K562 (cell line): Measurements from ENCODE around the gene CNRIP1. TPM values are rescaled to one million over a fixed set of nuclear protein-coding genes. Genes with fewer than 3 reads are reported as not detected.

Experiments
- BRD4 ChIP-seq: fragments of 200-600 bp; sonication (generic); IDR thresholded peaks from 2 replicates; pipeline ENCODE4 v1.6.1; 2017; ENCODE audit warnings: inconsistent platforms
- CTBP1 ChIP-seq: fragments of 450-650 bp; IDR thresholded peaks from 2 replicates; pipeline ENCODE4 v1.6.1; 2016; ENCODE audit warnings: borderline replicate concordance
- DDX20 ChIP-seq: fragments of 450-650 bp; IDR thresholded peaks from 2 replicates; pipeline ENCODE4 v1.6.1; 2016; ENCODE audit warnings: missing genetic modification characterization, low read depth, mild to moderate bottlenecking, missing compliant biosample characterization, moderate library complexity
- ETV1 ChIP-seq: fragments of 450-650 bp; conservative IDR thresholded peaks from 2 replicates; pipeline ENCODE4 v1.6.1; 2016; ENCODE audit warnings: missing genetic modification characterization, control low read depth, low read depth, missing compliant biosample characterization
- EZH2 ChIP-seq: IDR thresholded peaks from 2 replicates; pipeline ENCODE4 v1.6.1; 2012; ENCODE audit warnings: low read depth, mild to moderate bottlenecking, inconsistent platforms, low read length, borderline replicate concordance
- HMGXB4 ChIP-seq: sonication (generic); formaldehyde crosslinking; IDR thresholded peaks from 2 replicates; pipeline ENCODE4 v1.8.1; 2023; ENCODE audit warnings: mild to moderate bottlenecking, missing genetic modification reagents
- HOMEZ ChIP-seq: fragments of 250-450 bp; sonication (Bioruptor Pico); IDR thresholded peaks from 2 replicates; pipeline ENCODE4 v1.4.0; 2020; ENCODE audit warnings: mild to moderate bottlenecking, moderate library complexity
- MTA3 ChIP-seq: fragments of 450-650 bp; formaldehyde crosslinking; IDR thresholded peaks from 2 replicates; pipeline ENCODE4 v1.6.1; 2017; ENCODE audit warnings: mild to moderate bottlenecking, borderline replicate concordance
- NR4A1 ChIP-seq, 2 experiments: fragments of 250-450 bp in 1 of 2; fragments of 450-650 bp in 1 of 2; sonication (Bioruptor Pico) in 1 of 2; IDR thresholded peaks; 2 replicates each; pipeline versions ENCODE4 v1.4.0 to v1.6.1; 2016 to 2020; ENCODE audit warnings: mild to moderate bottlenecking in 2 of 2, missing compliant biosample characterization in 1 of 2, missing genetic modification characterization in 1 of 2, moderate library complexity in 1 of 2
- TAF9B ChIP-seq: fragments of 450-650 bp; IDR thresholded peaks from 2 replicates; pipeline ENCODE4 v1.6.1; 2018; ENCODE audit warnings: mild to moderate bottlenecking; ENCODE audit not compliant: partially characterized antibody
- ZNF583 ChIP-seq: fragments of 250-450 bp; sonication (Bioruptor Pico); IDR thresholded peaks from 2 replicates; pipeline ENCODE4 v1.4.0; 2020
- polyA plus RNA-seq, 8 experiments: library from polyadenylated mRNA; depleted of rRNA in 4 of 8; stranded (reverse) in 5 of 8; unstranded in 3 of 8; fragments of >200 nt; fragmentation: Nextera tagmentation in 2 of 8; fragmentation: Illumina TruSeq in 1 of 8; extraction: Ambion mirVana in 2 of 8; extraction: Trizol in 1 of 8; gene quantifications; 2 replicates each; pipeline versions ENCODE4 v1.2.1 to v1.2.3, GENCODE V29; 2011 to 2014; ENCODE audit warnings: inconsistent platforms in 1 of 8, missing spikeins in 1 of 8
- total RNA-seq, 7 experiments: library from RNA; depleted of rRNA in 6 of 7; stranded (reverse); fragments of >200 nt in 6 of 7; fragmentation: Illumina TruSeq in 2 of 7; extraction: Trizol in 2 of 7; gene quantifications; 2 replicates each; pipeline versions ENCODE4 v1.2.1 to v1.2.3, GENCODE V29; 2011 to 2021; ENCODE audit warnings: low replicate concordance in 1 of 7
- TF ChIP-seq, protein P1 (sequence below): sonication (generic); formaldehyde crosslinking; IDR thresholded peaks from 2 replicates; pipeline ENCODE4 v1.8.0; 2022; ENCODE audit warnings: mild to moderate bottlenecking, missing genetic modification reagents

CNRIP1 gene
- total and polyA plus RNA-seq, 9 of the 15 experiments (the other 6 are each of a cell fraction or from before 2014, with no cell fraction given): 0.59 to 2.1 (median 1.5) TPM

DNA sequence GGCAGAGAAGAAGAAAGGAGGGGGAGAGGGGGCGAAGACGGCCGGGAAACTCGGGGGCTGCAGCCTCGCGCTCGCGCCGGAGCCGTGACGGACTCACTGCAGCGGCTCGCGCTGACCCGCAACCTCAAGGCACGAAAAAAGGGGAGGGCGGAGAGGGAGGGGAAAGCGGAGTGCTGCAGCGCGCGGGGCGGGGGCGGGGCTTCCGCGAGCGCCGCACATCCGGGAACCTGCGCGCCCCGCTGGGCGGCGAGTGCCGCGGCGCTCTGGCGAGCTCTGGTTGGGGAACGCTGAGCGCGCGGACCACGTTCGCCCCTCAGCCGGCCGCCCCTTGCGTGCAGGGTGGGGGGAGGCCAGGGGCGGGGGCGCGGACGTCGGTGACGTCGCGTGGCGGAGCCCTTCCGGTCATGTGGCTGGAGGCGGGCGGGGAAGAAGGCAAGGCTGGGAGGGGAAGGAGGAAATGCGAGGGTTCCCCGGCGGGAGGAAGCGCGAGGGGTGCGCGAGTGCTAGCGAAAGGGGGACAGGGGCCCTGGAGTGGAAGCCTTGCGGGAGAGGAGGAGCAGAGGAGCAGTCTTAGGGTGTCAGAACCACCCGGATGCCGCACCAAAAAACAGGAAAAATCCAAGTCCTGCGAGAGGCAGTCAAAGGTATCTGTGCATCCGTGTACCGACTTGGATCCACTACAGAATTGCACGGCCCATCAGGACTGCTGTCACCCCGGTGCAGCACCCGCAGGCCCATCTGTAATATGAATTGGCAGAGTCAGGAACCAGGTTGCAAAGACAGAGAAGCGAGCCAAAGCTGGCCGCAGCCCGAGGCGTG, 67.1 kb downstream of the CNRIP1 start, which contains the start of gene PPP3R1 (continued):
- TF ChIP-seq HMGXB4 (CRISPR knock-in tag) (peak; percentile 54; the same call in 1 of the 2 replicates), NR4A1 (CRISPR knock-in tag; IDR thresholded peaks at IDR 0.05) (0 out of 2 replicates have a peak, but pooled peaks have one; percentile 14), NR4A1 (tag; IDR thresholded peaks at IDR 0.05) (no peak), HOMEZ (CRISPR knock-in tag) (no peak), DDX20 (tag) (no peak), BRD4 (no peak), CTBP1 (peak; percentile 79), ETV1 (tag) (peak; percentile 82), ZNF583 (no peak), MTA3 (no peak; the same call in 1 of the 2 replicates), EZH2 (no peak), TAF9B (peak; percentile 48)
- TF ChIP-seq, protein P1, sequence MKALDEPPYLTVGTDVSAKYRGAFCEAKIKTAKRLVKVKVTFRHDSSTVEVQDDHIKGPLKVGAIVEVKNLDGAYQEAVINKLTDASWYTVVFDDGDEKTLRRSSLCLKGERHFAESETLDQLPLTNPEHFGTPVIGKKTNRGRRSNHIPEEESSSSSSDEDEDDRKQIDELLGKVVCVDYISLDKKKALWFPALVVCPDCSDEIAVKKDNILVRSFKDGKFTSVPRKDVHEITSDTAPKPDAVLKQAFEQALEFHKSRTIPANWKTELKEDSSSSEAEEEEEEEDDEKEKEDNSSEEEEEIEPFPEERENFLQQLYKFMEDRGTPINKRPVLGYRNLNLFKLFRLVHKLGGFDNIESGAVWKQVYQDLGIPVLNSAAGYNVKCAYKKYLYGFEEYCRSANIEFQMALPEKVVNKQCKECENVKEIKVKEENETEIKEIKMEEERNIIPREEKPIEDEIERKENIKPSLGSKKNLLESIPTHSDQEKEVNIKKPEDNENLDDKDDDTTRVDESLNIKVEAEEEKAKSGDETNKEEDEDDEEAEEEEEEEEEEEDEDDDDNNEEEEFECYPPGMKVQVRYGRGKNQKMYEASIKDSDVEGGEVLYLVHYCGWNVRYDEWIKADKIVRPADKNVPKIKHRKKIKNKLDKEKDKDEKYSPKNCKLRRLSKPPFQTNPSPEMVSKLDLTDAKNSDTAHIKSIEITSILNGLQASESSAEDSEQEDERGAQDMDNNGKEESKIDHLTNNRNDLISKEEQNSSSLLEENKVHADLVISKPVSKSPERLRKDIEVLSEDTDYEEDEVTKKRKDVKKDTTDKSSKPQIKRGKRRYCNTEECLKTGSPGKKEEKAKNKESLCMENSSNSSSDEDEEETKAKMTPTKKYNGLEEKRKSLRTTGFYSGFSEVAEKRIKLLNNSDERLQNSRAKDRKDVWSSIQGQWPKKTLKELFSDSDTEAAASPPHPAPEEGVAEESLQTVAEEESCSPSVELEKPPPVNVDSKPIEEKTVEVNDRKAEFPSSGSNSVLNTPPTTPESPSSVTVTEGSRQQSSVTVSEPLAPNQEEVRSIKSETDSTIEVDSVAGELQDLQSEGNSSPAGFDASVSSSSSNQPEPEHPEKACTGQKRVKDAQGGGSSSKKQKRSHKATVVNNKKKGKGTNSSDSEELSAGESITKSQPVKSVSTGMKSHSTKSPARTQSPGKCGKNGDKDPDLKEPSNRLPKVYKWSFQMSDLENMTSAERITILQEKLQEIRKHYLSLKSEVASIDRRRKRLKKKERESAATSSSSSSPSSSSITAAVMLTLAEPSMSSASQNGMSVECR (CRISPR knock-in tag): peak; percentile 58
